Measurements from ENCODE around the gene TMEM97.

DNA sequence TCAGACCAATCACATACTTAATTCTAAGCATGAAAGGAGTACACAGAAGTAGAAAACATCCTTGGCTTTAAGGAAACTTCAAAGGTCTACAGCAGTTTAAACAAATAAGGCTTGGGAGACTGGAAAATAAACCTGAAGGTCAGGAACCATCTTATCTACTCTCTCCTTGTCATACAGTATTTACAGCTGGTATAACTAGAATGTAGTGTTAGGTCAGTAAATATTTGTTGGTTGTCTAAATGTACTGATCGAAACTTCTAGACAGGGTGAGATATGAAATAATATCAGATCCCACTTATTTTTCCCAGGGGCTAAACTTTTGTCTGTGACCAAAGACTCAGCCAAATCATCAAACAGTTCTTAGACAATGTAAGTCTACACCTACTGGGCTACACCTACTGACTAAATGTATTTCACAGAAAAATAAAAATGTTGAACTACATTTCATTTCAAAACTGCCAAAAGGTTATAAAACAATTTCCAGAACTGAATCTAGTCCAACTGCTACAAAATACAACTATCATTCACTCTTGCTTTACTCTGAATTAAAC lies 27.1 kb upstream of the TMEM97 start:
- TF ChIP-seq POLR2AphosphoS5 (IDR thresholded peaks at IDR 0.05; ENCODE audit: low read depth, low read length) (no peak), POLR2A (IDR thresholded peaks at IDR 0.05; ENCODE audit: low read depth, low read length) (no peak), TAF1 (IDR thresholded peaks at IDR 0.05; ENCODE audit: low read depth, low read length) (no peak)

Measured in GM12891 (cell line).